ENCODE data around the gene SMIM3. TPM values are rescaled to one million over a fixed set of nuclear protein-coding genes. Genes with fewer than 3 reads are reported as not detected.
A peak's percentile ranks its signal among the peaks of the same experiment; 100 is the strongest.

Gene SMIM3, protein sequence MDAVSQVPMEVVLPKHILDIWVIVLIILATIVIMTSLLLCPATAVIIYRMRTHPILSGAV
- total RNA-seq: 10 to 100 TPM in 6 of 10 donors, 1 to 10 TPM in 4; 7.1 to 24.2 (median 10.9) TPM
- polyA plus RNA-seq: 10 to 100 TPM; 18.8 to 41.5 TPM
- long read RNA-seq, donor 1, transcript SMIM3-201 (2 exons, 2,332 nt): major isoform, 24 of 25 reads
- long read RNA-seq, donor 1, partial matches to known transcripts: 0 of 25 reads
- long read RNA-seq, donor 1, other reads (novel, unspliced or antisense): 1 of 25 reads
- long read RNA-seq, donor 2, transcript SMIM3-201 (2 exons, 2,332 nt): major isoform, 31 of 35 reads
- long read RNA-seq, donor 2, partial matches to known transcripts: 0 of 35 reads
- long read RNA-seq, donor 2, other reads (novel, unspliced or antisense): 4 of 35 reads
- long read RNA-seq, donor 3, transcript SMIM3-201 (2 exons, 2,332 nt): major isoform, 48 of 48 reads
- long read RNA-seq, donor 3, partial matches to known transcripts: 0 of 48 reads
- long read RNA-seq, donor 3, other reads (novel, unspliced or antisense): 0 of 48 reads

DNA sequence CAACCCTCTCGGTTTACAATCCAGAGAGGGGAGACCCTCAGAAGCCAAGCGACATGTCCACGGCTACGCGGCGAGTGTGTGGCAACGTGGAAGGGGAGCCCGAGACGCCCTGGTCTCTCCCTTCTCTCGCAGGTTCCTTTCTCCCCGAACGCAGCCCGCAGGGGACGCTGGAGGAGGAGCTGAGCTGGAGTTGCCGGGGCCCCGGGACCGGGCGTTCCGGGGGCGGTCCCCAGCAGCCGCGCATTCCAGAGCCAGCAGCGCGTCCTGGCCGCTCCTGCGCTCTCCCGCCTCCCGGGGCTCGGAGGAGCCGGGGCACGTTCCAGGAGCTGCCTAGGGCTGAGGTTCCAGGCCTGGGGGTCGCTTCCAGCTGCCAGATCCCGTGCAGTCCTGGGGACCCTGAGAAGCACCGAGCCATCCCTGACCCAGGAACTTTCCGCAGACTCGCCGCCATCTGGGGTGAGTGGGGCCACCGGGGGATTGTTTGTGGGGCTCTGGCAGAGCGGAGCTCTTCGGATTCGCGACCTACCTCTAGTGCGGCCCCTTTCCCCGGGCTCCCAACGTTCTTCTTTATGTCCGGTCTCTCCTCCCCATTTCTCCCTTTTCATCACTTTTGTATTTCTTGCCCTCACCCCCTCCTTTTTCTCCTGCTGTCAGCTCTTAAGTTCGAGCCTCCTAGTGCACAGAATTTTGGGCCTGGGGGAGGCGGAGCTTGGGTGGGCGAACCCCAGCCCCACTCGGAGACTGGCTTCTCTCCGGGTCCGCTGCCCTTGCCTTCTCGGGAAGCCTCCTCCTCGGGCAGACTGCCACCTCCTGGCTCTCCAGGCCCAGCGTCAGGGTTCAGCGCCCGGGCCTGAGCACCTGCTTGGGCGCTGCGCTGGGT lies at the start of gene SMIM3:
Gene SMIM3 (plus strand): TSS at position 241 of the 880 bp plus-strand sequence. CDS start 16,684 bp downstream, outside the sequence.
- Histone ChIP-seq H3K4me1 (peaks cover 11 to 69% (median 49%) of the 10 kb centered on the region in 9 donors), H3K27ac (peak within 1 kb of the TSS; percentile 79 to 96 (median 92)), H3K9me3 (no peaks in the 10 kb centered on the region), H3K36me3 (no peaks in the 10 kb centered on the region), H3K27me3 (no peaks in the 10 kb centered on the region), H3K4me3 (peak within 1 kb of the TSS; percentile 61 to 92 (median 78))
- intact Hi-C loops (cut with DNase I): loop anchor here in 1 of 10 donors (2.0 kb wide), 1 partner anchor 22 kb away; no protein-coding TSS in a partner anchor
- DNase-seq: peak; percentile 88 to 90
- WGBS, 2 donors: 1% methylated on average over 59 of the region's 59 CpGs
- peak; percentile 76 to 92 (median 90) for ATAC-seq
- TF ChIP-seq, protein P1, sequence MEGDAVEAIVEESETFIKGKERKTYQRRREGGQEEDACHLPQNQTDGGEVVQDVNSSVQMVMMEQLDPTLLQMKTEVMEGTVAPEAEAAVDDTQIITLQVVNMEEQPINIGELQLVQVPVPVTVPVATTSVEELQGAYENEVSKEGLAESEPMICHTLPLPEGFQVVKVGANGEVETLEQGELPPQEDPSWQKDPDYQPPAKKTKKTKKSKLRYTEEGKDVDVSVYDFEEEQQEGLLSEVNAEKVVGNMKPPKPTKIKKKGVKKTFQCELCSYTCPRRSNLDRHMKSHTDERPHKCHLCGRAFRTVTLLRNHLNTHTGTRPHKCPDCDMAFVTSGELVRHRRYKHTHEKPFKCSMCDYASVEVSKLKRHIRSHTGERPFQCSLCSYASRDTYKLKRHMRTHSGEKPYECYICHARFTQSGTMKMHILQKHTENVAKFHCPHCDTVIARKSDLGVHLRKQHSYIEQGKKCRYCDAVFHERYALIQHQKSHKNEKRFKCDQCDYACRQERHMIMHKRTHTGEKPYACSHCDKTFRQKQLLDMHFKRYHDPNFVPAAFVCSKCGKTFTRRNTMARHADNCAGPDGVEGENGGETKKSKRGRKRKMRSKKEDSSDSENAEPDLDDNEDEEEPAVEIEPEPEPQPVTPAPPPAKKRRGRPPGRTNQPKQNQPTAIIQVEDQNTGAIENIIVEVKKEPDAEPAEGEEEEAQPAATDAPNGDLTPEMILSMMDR (IDR thresholded peaks at IDR 0.05): peak in 7 of 9 donors; percentile 23 to 65 (median 57)

DNA sequence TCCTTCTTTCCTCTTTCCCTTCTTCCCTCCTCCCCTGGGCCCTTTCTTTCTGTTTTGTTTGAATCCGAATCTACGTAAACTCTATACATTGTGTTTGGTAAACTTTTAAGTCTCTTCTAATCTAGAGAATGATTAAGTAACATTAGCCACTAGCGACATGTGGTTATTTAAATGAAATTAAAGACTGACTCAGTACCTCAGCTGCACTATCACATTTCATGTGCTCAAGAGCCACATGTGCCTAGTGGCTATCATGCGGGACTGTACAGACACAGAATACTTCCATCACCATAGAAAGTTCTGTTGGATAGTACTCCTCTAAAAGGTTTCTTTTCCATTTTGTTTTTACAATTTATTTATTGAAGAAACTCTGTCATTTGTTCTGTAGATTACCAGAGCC lies 48.7 kb upstream of the SMIM3 start:
- TF ChIP-seq, protein P1 (IDR thresholded peaks at IDR 0.05): no peak
- 82 to 96% methylated on average over 4 of the region's 4 CpGs for WGBS, 2 donors
- H3K4me3 ChIP-seq: no peak overlapping the region
- peaks cover 0 to 25% (median 0%) of the 10 kb centered on the region in 9 donors for H3K4me1 ChIP-seq
- no peaks in the 10 kb centered on the region for H3K27me3 ChIP-seq
- intact Hi-C loops (cut with DNase I): no loop called here
- DNase-seq (no peak), ATAC-seq (no peak)
- no peak overlapping the region for H3K27ac ChIP-seq
- peaks cover 0 to 98% (median 66%) of the 10 kb centered on the region in 9 donors for H3K36me3 ChIP-seq
- H3K9me3 ChIP-seq: peaks cover 0 to 8% (median 0%) of the 10 kb centered on the region in 11 donors

DNA sequence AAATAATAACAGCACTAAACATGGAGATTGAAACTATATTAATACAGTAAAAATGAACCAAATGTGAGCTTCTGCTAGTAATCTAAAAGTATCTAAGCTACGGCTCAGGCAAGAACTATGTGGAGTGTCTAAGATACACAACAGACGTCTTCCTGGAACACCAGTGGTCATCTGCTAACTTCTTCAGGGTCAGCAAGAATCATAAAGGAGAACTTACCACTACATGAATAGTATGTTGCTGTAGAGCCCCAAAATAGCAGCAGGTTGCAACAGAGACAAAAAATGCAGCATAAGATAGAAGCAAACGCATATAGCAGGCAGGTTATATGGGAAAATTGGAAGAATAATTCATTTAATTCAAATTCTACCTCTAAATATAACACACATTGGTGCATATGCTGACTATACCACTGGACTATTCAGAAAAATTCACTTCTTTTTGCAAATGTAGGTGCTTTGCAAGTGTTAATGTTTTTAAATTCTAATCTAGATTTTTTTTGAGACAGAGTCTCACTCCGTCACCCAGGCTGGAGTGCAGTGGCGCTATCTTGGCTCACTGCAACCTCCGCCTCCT lies 46.8 kb upstream of the SMIM3 start:
- H3K27ac ChIP-seq: peak overlapping the region in 1 of 10 donors; percentile 84
- peak in 6 of 8 donors; percentile 33 to 77 (median 58) for ATAC-seq
- no peak overlapping the region for H3K4me3 ChIP-seq
- 85 to 89% methylated on average over 6 of the region's 6 CpGs for WGBS, 2 donors
- H3K4me1 ChIP-seq: peaks cover 0 to 39% (median 0%) of the 10 kb centered on the region in 9 donors
- H3K9me3 ChIP-seq: peaks cover 0 to 17% (median 0%) of the 10 kb centered on the region in 11 donors
- H3K27me3 ChIP-seq: no peaks in the 10 kb centered on the region
- DNase-seq: no peak
- peaks cover 0 to 98% (median 59%) of the 10 kb centered on the region in 9 donors for H3K36me3 ChIP-seq
- intact Hi-C loops (cut with DNase I): no loop called here
- TF ChIP-seq, protein P1 (IDR thresholded peaks at IDR 0.05): no peak

Data from heart right ventricle (tissue), 16 donors.